ENCODE measurements around the gene RBX1.
A peak's percentile ranks its signal among the peaks of the same experiment; 100 is the strongest.

RBX1 gene

GRCh38 chr22:41021061-41021612, 70.0 kb downstream of the RBX1 start:
- H3K4me3 ChIP-seq (ENCODE audit: low read depth in 1 of 5, low read length in 5 of 5) = peak overlapping the region; percentile 66 to 95 (median 76)
- peaks cover 0 to 17% (median 14%) of the 10 kb centered on the region in 5 donors for H3K4me1 ChIP-seq (ENCODE audit: control insufficient read depth in 5 of 5, insufficient read depth in 5 of 5, low read length in 5 of 5)
- H3K27ac ChIP-seq (ENCODE audit: low read depth, low read length) = peak overlapping the region; percentile 84
- no peaks in the 10 kb centered on the region for H3K36me3 ChIP-seq (ENCODE audit: control insufficient read depth in 5 of 5, insufficient read depth in 5 of 5, low read length in 5 of 5)
- H3K27me3 ChIP-seq (ENCODE audit: control insufficient read depth in 5 of 5, insufficient read depth in 4 of 5, low read length in 5 of 5) = no peaks in the 10 kb centered on the region
- peak overlapping the region; percentile 48 to 86 (median 83) for H3K9ac ChIP-seq (ENCODE audit: low read length in 5 of 5)
- no peaks in the 10 kb centered on the region for H3K9me3 ChIP-seq (ENCODE audit: control insufficient read depth in 5 of 5, low read length in 5 of 5)

GRCh38 chr22:41021613-41022454, 70.7 kb downstream of the RBX1 start:
- H3K36me3 ChIP-seq (ENCODE audit: control insufficient read depth in 5 of 5, insufficient read depth in 5 of 5, low read length in 5 of 5) = no peaks in the 10 kb centered on the region
- H3K4me1 ChIP-seq (ENCODE audit: control insufficient read depth in 5 of 5, insufficient read depth in 5 of 5, low read length in 5 of 5) = peaks cover 0 to 17% (median 14%) of the 10 kb centered on the region in 5 donors
- peak overlapping the region; percentile 48 to 86 (median 83) for H3K9ac ChIP-seq (ENCODE audit: low read length in 5 of 5)
- no peaks in the 10 kb centered on the region for H3K9me3 ChIP-seq (ENCODE audit: control insufficient read depth in 5 of 5, low read length in 5 of 5)
- peak overlapping the region; percentile 84 for H3K27ac ChIP-seq (ENCODE audit: low read depth, low read length)
- peak overlapping the region; percentile 66 to 95 (median 76) for H3K4me3 ChIP-seq (ENCODE audit: low read depth in 1 of 5, low read length in 5 of 5)
- no peaks in the 10 kb centered on the region for H3K27me3 ChIP-seq (ENCODE audit: control insufficient read depth in 5 of 5, insufficient read depth in 4 of 5, low read length in 5 of 5)

GRCh38 chr22:41022470-41023298, 71.5 kb downstream of the RBX1 start:
- Histone ChIP-seq H3K4me1 (ENCODE audit: control insufficient read depth in 5 of 5, insufficient read depth in 5 of 5, low read length in 5 of 5) (peaks cover 0 to 17% (median 14%) of the 10 kb centered on the region in 5 donors), H3K4me3 (ENCODE audit: low read depth in 1 of 5, low read length in 5 of 5) (peak overlapping the region; percentile 55 to 81 (median 76)), H3K27me3 (ENCODE audit: control insufficient read depth in 5 of 5, insufficient read depth in 4 of 5, low read length in 5 of 5) (no peaks in the 10 kb centered on the region), H3K36me3 (ENCODE audit: control insufficient read depth in 5 of 5, insufficient read depth in 5 of 5, low read length in 5 of 5) (no peaks in the 10 kb centered on the region), H3K9ac (ENCODE audit: low read length in 5 of 5) (peak overlapping the region in 4 of 5 donors; percentile 70 to 84 (median 82)), H3K9me3 (ENCODE audit: control insufficient read depth in 5 of 5, low read length in 5 of 5) (no peaks in the 10 kb centered on the region), H3K27ac (ENCODE audit: low read depth, low read length) (peak overlapping the region; percentile 84)
